GM12865 (cell line): ENCODE measurements around the gene GNB4.

Experiments
- DNase-seq: peaks from one replicate; pipeline ENCODE4 v3.0.0; 2010; ENCODE audit warnings: low read depth
- H3K4me3 ChIP-seq: 2 replicates; pipeline ENCODE4 v1.5.1; 2011; ENCODE audit warnings: mild to moderate bottlenecking, low read depth, low read length, control low read depth
- CTCF ChIP-seq: IDR thresholded peaks from 2 replicates; pipeline ENCODE4 v1.5.1; 2011; ENCODE audit warnings: low read length, control low read depth, low read depth, inconsistent platforms; ENCODE audit not compliant: insufficient read depth; ENCODE audit errors: missing control alignments

Gene GNB4

GRCh38 chr3:179376474-179376873 is 74.8 kb downstream of the GNB4 start:
- H3K4me3 ChIP-seq, result no peak overlapping the region
- TF ChIP-seq CTCF, result no peak
- no peak for DNase-seq

DNA sequence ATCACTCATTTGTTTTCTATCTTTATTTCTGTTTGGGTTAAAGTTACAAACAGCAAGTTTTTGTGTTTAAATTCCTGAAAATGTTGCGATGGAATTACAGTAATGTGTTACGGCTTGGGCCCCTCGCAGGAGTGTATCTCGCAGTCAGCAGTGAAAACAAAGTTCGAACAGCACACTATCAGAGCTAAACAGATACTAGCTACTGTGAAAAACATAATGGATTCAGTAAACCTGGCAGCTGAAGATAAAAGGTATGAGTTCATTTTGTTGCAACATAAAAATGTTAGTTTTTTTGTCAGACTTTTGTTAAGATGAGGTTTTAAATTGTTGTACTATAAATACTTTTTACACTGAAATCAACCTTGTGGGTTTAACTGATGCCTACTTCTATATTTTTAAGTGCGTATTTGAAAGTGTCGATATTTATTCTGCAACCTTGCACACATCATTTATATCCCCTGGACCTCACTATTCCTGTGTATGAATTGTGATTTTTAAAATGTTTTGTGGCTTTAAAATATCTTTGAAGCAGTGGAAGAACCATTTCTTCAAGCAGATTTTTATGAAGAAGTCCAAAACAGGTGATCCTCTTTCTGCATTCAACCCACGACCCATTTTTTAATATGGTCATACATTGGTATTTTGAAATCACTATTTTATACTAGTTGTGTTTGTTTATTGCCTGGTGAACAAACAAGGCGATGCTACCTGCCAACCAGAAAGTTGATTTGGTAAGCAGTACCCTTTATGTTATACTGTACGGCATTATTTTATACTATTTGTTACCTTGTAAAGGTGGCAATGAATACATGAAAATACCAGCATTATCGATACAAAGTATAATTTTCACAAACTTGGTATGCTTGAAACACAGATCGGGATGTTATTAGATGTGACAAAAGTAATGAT is 75.9 kb downstream of the GNB4 start:
- no peak for DNase-seq
- no peak for TF ChIP-seq CTCF
- no peak overlapping the region for H3K4me3 ChIP-seq

DNA sequence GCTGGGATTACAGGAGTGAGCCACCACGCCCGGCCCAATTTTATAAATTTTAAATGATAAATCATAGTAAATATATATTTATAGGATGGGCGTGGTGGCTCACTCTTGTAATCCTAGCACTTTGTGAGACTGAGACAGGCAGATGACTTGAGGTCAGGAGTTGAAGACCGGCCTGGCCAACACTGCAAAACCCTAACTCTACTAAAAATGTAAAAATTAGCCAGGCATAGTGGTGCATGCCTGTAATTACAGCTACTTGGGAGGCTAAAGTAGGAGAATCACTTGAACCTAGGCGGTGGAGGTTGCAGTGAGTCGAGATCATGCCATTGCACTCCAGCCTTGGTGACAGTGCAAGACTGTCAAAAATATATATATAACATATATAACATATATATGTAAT is 77.3 kb downstream of the GNB4 start:
- TF ChIP-seq CTCF, result no peak
- DNase-seq, result no peak
- no peak overlapping the region for H3K4me3 ChIP-seq

- no peak for DNase-seq
- no peak for TF ChIP-seq CTCF
- H3K4me3 ChIP-seq, result no peak overlapping the region
Observed at GRCh38 chr3:179369621-179370020, 81.6 kb downstream of the GNB4 start.

- H3K4me3 ChIP-seq, result no peak overlapping the region
- no peak for DNase-seq
- TF ChIP-seq CTCF, result no peak
Observed at GRCh38 chr3:179363332-179363731, 87.9 kb downstream of the GNB4 start.

DNA sequence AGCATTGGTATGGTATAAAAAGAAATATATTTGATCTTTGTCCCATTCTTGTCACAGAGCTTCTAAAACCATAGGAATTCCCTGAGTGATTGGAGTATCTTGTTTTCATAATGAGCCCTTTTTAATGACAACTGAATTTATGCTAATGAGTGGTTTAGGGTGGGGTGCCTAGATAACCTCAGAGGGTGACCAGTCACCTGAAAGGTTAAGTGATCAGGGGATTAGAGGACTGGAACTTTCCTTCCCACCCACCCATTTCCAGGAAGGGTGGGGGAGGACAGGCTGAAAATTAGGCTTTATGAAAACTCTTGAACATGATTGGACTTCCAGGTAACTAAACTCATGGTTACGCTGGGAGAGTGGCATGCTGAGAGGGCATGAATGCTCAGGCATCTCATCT is 95.3 kb downstream of the GNB4 start:
- no peak overlapping the region for H3K4me3 ChIP-seq
- TF ChIP-seq CTCF, result no peak
- no peak for DNase-seq
